Smooth muscle cell (in vitro differentiated cells): Measurements from ENCODE around the gene BCL11B. TPM values are rescaled to one million over a fixed set of nuclear protein-coding genes. Genes with fewer than 3 reads are reported as not detected.

Source experiments
- DNase-seq: peaks from one replicate; lab custom pipeline; 2025; ENCODE audit not compliant: unreplicated experiment; lab: John Stamatoyannopoulos, UW
- H2AFZ ChIP-seq: fragments of 200-600 bp; sonication (generic); 2 replicates; pipeline ENCODE4 v1.6.0; 2016; ENCODE audit warnings: antibody characterized with exemption, low read depth, mild to moderate bottlenecking
- H3F3A ChIP-seq: fragments of 200-600 bp; sonication (generic); 2 replicates; pipeline ENCODE4 v1.6.0; 2017; ENCODE audit warnings: antibody characterized with exemption, low read depth
- H3K27ac ChIP-seq: fragments of 200-600 bp; sonication (generic); 2 replicates; pipeline ENCODE4 v1.5.1; 2016; ENCODE audit warnings: low read depth, mild to moderate bottlenecking
- H3K27me3 ChIP-seq: fragments of 200-600 bp; sonication (generic); 2 replicates; pipeline ENCODE4 v1.6.1; 2016; ENCODE audit warnings: low read depth, mild to moderate bottlenecking
- H3K36me3 ChIP-seq: fragments of 200-600 bp; sonication (generic); 2 replicates; pipeline ENCODE4 v1.5.1; 2016; ENCODE audit warnings: low read depth
- H3K4me1 ChIP-seq: fragments of 200-600 bp; sonication (generic); 2 replicates; pipeline ENCODE4 v1.5.1; 2016; ENCODE audit warnings: low read depth
- H3K4me2 ChIP-seq: fragments of 200-600 bp; sonication (generic); 2 replicates; pipeline ENCODE4 v1.6.0; 2016; ENCODE audit warnings: mild to moderate bottlenecking
- H3K4me3 ChIP-seq: fragments of 200-600 bp; sonication (generic); 2 replicates; pipeline ENCODE4 v1.5.1; 2016; ENCODE audit warnings: mild to moderate bottlenecking
- H3K79me2 ChIP-seq: fragments of 200-600 bp; sonication (generic); 2 replicates; pipeline ENCODE4 v1.6.0; 2016; ENCODE audit warnings: low read depth, mild to moderate bottlenecking
- H3K9ac ChIP-seq: fragments of 200-600 bp; sonication (generic); 2 replicates; pipeline ENCODE4 v1.6.0; 2016; ENCODE audit warnings: low read depth
- H3K9me3 ChIP-seq: fragments of 200-600 bp; sonication (generic); replicated peaks from 2 replicates; pipeline ENCODE4 v1.5.1; 2016; ENCODE audit warnings: low read depth
- H4K20me1 ChIP-seq: fragments of 200-600 bp; sonication (generic); 2 replicates; pipeline ENCODE4 v1.6.0; 2016; ENCODE audit warnings: low read depth
- WGBS: methylation state at CpG from one replicate; pipeline ENCODE4 v1.1.7; 2016; ENCODE audit warnings: low lambda C conversion rate; 5-methylcytosine and 5-hydroxymethylcytosine counted together
- polyA plus RNA-seq: library from polyadenylated mRNA; unstranded; fragments of >200 nt; fragmentation: Nextera tagmentation; extraction: Ambion mirVana; gene quantifications from 2 replicates; pipeline ENCODE4 v1.2.1, GENCODE V29; 2016
- total RNA-seq: library from RNA; depleted of rRNA; stranded (reverse); fragments of >200 nt; gene quantifications from 2 replicates; pipeline ENCODE4 v1.2.3, GENCODE V29; 2014
- TF ChIP-seq, protein P1 (sequence below): fragments of 200-600 bp; sonication (generic); IDR thresholded peaks from 2 replicates; pipeline ENCODE4 v1.5.1; 2017; ENCODE audit warnings: borderline replicate concordance, mild to moderate bottlenecking, antibody characterized with exemption; ENCODE audit not compliant: insufficient read depth, poor library complexity, severe bottlenecking

BCL11B gene
- total and polyA plus RNA-seq, 2 experiments from 2014 or later, result 0.56 to 3.0 TPM

DNA sequence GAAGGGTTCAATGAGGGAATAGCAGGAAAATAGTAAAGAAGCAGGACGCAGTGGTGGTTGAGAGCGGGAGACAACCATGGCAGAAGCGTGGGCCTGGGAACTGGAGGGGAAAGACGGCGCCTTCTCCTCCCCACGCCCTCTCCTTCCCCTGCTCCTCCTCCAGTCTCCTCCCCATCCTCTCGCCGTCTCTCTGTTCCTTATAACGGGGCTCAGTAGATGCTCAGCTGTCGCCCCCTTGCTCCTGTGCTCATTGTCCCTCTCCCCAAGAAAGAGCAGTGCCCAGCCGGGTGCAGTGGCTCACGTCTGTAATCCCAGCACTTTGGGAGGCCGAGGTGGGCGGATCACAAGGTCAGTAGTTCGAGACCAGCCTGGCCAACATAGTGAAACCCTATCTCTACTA is 142.0 kb downstream of the BCL11B start:
- H4K20me1 ChIP-seq, result no peaks in the 10 kb centered on the region
- H3K9ac ChIP-seq, result no peak overlapping the region
- no peak overlapping the region for H2AFZ ChIP-seq
- H3K4me1 ChIP-seq, result no peaks in the 10 kb centered on the region
- H3K9me3 ChIP-seq, result no peaks in the 10 kb centered on the region
- H3K27me3 ChIP-seq, result no peaks in the 10 kb centered on the region
- TF ChIP-seq, protein P1, sequence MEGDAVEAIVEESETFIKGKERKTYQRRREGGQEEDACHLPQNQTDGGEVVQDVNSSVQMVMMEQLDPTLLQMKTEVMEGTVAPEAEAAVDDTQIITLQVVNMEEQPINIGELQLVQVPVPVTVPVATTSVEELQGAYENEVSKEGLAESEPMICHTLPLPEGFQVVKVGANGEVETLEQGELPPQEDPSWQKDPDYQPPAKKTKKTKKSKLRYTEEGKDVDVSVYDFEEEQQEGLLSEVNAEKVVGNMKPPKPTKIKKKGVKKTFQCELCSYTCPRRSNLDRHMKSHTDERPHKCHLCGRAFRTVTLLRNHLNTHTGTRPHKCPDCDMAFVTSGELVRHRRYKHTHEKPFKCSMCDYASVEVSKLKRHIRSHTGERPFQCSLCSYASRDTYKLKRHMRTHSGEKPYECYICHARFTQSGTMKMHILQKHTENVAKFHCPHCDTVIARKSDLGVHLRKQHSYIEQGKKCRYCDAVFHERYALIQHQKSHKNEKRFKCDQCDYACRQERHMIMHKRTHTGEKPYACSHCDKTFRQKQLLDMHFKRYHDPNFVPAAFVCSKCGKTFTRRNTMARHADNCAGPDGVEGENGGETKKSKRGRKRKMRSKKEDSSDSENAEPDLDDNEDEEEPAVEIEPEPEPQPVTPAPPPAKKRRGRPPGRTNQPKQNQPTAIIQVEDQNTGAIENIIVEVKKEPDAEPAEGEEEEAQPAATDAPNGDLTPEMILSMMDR, result no peak
- no peak overlapping the region for H3K4me2 ChIP-seq
- no peaks in the 10 kb centered on the region for H3F3A ChIP-seq
- no peaks in the 10 kb centered on the region for H3K36me3 ChIP-seq
- no peaks in the 10 kb centered on the region for H3K79me2 ChIP-seq
- H3K4me3 ChIP-seq, result no peak overlapping the region
- no peak for DNase-seq
- no peak overlapping the region for H3K27ac ChIP-seq
- WGBS, result 92% methylated on average over 12 of the region's 15 CpGs

DNA sequence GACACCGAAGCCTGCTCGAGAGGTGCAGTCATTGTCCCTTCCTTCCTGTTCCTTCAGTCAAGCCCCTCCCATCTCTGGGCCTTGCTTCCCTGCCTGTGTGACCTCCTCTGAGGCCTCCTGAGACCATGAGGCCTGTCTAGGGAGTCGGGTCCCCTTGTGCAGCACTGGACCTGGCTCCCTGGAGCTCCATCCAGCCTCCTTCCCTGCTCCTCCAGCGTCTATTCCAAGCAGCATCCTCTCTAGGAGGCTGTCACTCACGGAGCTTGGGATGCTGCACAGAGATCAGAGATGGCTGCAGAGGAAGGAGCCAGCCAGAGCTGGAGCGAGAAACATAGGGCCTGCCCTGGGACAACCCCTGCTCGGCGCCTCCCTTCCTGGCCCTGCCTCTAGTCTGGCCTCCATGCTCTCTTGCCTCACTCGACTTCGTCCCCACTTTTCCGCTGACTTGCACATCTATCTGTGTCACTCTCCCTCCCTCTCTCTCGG is 142.7 kb downstream of the BCL11B start:
- Histone ChIP-seq H3K27ac (no peak overlapping the region), H3K4me2 (no peak overlapping the region), H3F3A (no peaks in the 10 kb centered on the region), H2AFZ (no peak overlapping the region), H3K4me1 (no peaks in the 10 kb centered on the region), H3K9me3 (no peaks in the 10 kb centered on the region), H3K79me2 (no peaks in the 10 kb centered on the region), H3K36me3 (no peaks in the 10 kb centered on the region), H3K9ac (no peak overlapping the region), H4K20me1 (no peaks in the 10 kb centered on the region), H3K4me3 (no peak overlapping the region), H3K27me3 (no peaks in the 10 kb centered on the region)
- TF ChIP-seq, protein P1, result no peak
- no peak for DNase-seq
- WGBS, result 87% methylated on average over 6 of the region's 12 CpGs

DNA sequence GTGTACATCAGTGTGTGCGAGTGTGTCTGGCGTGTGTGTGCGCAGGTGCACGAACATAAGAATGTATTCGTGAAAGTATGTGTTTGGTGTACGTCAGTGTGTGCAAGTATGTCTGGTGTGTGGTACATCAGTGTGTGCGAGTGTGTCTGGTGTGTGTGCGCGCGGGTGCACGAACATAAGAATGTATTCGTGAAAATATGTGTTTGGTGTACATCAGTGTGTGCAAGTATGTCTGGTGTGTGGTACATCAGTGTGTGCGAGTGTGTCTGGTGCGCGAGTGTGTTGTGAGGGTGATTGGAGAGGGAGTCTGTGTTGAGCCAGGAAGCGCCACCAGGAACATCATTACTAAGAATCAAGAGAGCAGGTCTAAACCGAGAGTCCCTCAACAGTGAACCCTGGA is 143.8 kb downstream of the BCL11B start:
- TF ChIP-seq, protein P1, result no peak
- Histone ChIP-seq H3F3A (no peaks in the 10 kb centered on the region), H3K9ac (no peak overlapping the region), H4K20me1 (no peaks in the 10 kb centered on the region), H3K79me2 (no peaks in the 10 kb centered on the region), H3K27ac (no peak overlapping the region), H3K36me3 (no peaks in the 10 kb centered on the region), H3K4me1 (no peaks in the 10 kb centered on the region), H3K27me3 (no peaks in the 10 kb centered on the region), H3K9me3 (no peaks in the 10 kb centered on the region), H2AFZ (no peak overlapping the region), H3K4me3 (no peak overlapping the region), H3K4me2 (no peak overlapping the region)
- no peak for DNase-seq
- 95% methylated on average over 17 of the region's 17 CpGs for WGBS

DNA sequence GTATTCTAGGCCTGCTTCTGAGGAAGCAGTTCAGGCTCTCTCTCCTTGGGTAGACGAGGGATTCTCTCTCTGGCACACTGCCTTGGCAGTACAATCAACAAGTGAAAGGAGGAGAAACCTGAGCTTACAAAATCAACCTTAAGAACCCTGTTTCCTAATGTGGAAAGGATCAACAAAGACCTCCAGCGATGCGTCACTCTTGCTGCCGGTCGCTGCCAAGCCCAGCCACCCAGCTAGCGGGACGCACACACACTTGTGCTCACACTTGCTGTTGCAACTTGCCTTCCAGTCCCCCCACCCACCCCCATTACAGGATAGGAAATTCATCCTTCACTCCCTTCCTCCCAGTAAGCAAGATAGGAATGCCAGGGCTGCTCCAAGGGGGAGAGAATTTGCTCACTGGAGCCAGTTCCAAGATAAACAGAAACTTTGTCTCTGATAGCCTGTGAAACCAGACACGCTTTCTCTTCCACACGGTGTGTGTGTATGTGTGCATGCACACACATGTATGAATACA is 144.3 kb downstream of the BCL11B start:
- no peak for DNase-seq
- Histone ChIP-seq H2AFZ (no peak overlapping the region), H3K4me1 (no peaks in the 10 kb centered on the region), H3K4me2 (no peak overlapping the region), H3K27ac (no peak overlapping the region), H3K36me3 (no peaks in the 10 kb centered on the region), H3K4me3 (no peak overlapping the region), H3F3A (no peaks in the 10 kb centered on the region), H3K9me3 (no peaks in the 10 kb centered on the region), H3K9ac (no peak overlapping the region), H3K79me2 (no peaks in the 10 kb centered on the region), H3K27me3 (no peaks in the 10 kb centered on the region), H4K20me1 (no peaks in the 10 kb centered on the region)
- 66% methylated on average over 9 of the region's 9 CpGs for WGBS
- TF ChIP-seq, protein P1, result no peak
